PC-9 (cell line): ENCODE results near the gene DNAJC18.

Experiments used
- EZH2 ChIP-seq: fragments of 200-600 bp; sonication (generic); IDR thresholded peaks from 2 replicates; pipeline ENCODE4 v1.8.0; 2017; ENCODE audit warnings: antibody characterized with exemption, low read depth
- TF ChIP-seq, protein P1 (sequence below): fragments of 200-600 bp; sonication (generic); conservative IDR thresholded peaks from 2 replicates; pipeline ENCODE4 v1.6.1; 2017; ENCODE audit warnings: mixed run types, antibody characterized with exemption, mild to moderate bottlenecking, moderate library complexity

DNA sequence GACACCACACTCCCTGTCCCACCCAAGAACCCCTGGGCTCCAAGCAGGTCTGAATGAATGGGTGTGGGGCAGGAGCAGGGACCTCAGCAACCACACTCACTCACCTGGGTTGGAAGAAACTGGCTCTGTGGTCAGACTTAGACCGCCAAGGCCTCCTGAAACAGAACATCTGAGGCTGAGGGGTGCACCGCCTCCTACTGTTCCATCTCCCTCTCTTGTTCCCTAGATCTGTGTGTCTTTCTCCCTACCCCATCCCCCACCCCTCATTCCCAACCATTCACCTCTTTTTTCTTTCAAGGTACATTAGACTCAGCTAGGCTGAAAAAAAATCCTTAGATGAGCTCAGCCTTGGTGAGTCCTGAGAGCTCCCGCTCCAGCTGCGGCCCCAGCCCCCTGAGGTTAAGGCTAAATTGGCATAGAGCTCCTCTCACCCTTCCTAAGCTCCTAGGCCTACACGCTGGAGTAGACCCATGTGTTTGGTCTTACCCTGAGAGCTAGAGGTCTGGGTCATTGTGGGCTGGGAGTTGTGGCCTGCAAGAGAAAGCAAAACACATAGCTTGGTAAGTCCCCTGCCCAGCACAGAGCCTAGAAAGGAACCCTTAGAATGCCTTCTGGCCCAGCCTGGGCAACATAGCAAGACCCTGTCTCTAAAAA lies 18.5 kb upstream of the DNAJC18 start:
- TF ChIP-seq, protein P1, sequence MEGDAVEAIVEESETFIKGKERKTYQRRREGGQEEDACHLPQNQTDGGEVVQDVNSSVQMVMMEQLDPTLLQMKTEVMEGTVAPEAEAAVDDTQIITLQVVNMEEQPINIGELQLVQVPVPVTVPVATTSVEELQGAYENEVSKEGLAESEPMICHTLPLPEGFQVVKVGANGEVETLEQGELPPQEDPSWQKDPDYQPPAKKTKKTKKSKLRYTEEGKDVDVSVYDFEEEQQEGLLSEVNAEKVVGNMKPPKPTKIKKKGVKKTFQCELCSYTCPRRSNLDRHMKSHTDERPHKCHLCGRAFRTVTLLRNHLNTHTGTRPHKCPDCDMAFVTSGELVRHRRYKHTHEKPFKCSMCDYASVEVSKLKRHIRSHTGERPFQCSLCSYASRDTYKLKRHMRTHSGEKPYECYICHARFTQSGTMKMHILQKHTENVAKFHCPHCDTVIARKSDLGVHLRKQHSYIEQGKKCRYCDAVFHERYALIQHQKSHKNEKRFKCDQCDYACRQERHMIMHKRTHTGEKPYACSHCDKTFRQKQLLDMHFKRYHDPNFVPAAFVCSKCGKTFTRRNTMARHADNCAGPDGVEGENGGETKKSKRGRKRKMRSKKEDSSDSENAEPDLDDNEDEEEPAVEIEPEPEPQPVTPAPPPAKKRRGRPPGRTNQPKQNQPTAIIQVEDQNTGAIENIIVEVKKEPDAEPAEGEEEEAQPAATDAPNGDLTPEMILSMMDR, result no peak
- TF ChIP-seq EZH2, result no peak
